HG03565 (cell line): ENCODE measurements around the gene SCYGR7.
"Not testable (repeated sequence)": the region's sequence is repeated elsewhere in the genome, so short reads cannot be mapped to it uniquely, and the experiment has no call there.

Experiments
- ATAC-seq: cut with Tn5 transposase; IDR thresholded peaks from one replicate; pipeline ENCODE4 v1.9.1; 2021; ENCODE audit warnings: mild to moderate bottlenecking, moderate library complexity; ENCODE audit not compliant: unreplicated experiment

Gene SCYGR7

DNA sequence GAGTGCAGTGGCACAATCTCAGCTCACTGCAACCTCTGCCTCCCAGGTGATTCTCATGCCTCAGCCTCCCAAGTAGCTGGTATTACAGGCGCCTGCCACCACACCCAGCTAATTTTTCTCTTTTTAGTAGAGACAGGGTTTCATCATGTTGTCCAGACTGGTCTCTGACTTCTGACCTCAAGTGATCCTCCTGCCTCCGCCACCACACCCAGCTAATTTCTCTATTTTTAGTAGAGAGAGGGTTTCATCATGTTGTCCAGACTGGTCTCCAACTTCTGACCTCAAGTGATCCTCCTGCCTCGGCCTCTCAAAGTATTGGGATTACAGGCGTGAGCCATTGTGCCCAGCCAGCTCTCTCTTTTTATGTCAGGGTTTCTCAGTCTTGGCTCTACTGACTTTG lies 28.1 kb downstream of the SCYGR7 start:
- ATAC-seq, result not testable (repeated sequence)

DNA sequence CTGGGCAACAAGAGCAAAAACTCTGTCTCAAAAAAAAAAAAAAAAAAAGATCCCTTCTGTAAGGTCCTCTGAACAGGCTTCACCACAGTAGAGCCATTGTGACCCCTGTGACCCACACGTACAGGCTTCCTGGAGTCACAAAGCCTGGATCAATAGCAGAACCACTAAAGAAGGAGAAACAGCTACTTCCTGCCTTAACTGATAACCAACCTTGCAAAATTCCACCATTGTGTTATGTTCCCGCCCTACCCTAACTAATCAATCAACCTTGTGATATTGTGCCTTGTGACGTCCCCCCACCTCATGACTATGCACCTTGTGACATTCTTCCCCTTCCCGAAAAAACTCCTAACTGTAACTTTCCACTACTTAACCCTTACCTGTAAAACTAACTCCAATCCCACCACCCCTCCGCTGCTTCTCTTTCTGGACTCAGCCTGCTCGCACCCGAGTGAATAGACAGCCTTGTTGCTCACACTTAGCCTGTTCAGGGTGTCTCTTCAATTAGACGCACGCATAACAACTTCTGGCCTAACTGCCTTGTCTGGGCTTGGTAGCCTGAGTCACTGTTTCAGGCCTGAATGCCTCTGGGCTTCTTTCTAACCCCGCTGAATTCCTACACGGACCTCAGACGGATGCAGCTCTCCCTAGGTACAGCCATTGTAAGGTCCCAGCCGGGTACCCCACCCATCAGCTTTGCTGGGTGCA lies 31.4 kb downstream of the SCYGR7 start:
- ATAC-seq, result no peak

DNA sequence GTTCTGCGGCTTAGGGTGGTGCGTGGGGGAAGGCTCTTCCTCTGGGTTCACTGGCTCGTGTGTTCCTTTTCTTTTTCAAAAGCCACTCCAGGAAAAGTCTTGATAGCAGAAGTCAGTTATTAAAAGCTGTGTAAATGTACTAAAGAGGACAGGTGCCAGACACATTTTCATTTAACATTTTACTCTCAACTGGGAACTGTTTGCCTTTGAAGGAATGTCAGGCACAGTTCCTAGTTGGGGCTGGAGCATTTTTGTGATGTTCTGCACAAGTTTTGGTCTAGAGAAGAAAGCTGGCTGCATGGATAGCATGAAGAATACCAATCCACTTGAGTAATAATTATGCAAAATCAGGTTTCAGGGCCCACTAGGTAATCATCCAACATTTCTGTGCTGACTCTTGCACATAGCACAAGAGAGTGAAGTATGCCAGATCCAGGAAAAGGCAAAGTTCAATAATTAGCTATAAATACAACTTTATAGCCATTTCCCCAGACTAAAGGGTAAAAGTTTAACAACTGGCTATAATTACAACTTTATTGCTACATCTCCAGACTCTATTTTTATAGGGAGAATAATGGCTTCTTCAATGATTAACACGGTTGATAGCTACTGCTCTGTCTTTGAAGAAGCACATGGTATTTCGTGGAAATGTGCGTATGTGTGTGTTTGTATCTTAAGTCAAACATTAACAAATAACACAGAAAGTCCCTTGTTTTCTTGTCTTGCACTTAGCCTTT lies 33.8 kb downstream of the SCYGR7 start:
- no peak for ATAC-seq

DNA sequence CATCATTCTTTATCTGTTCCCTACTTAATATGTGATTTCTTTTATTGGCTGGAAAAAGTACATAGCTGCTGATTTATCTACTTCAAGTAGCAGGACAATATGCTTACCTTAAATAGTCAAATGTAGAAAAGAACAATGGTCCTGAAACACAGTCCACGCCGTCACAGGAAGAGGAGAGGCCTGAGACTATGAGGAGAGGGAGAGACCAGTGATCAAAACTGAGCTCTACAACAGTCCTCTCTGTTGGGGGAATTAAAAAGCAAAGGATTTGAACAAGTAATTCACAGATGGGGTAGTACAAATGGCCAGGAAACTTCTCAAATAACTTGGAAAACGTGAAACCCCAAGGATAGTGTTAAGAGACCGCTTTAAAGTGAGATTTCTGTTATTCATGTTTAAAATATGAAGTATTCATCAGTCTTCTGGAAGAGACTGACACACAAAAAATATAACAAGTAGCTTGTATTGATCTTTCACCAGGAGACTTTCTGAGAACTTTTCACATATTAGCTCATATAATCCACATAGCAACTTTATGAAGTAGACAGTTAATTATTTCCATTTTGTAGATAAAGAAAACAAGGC lies 37.7 kb downstream of the SCYGR7 start:
- ATAC-seq, result peak; percentile 17

DNA sequence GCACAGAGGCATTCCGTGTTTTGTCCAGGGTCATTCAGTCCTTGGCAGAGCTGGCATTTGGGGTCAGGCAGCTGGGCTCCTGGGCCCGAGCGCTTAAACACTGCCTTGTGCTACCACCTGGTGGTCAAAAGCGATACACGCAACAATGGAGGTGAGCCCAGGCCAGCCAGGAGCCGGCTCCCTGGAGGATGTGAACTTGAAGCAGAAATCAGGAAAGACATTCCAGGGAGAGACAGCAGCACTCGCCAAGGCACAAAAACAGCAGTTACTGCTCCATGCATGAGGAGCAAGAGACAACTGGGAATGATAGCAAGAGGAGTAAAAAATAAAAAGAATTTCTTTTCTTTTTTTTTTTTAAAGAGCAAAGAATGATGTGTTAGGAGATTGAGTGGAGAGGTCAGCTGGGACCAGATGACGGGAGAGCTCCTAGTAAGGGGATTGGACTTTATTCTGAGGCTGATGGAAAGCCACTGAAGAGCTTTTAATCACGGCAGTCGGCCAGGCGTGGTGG lies 38.3 kb downstream of the SCYGR7 start:
- peak; percentile 94 for ATAC-seq

DNA sequence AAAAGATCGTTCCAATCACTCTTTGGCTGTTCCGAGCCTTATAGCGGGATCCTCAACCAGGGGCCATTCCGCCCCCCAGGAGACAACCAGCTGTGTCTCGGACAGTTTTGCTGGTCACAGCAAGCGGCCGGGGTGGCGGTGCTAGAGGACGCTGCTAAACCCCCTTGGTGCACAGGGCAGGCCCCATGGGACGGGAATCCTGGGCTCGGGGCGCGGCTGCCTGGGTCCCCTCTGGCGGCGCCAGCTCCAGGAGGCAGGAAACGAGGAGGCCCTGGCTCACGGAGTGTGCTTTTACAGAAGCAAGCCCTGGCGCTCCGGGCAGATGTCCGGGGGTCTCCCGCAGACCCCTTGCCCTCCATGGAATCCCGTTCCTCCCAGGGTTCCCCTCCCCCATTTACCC lies 39.7 kb downstream of the SCYGR7 start:
- ATAC-seq, result no peak

DNA sequence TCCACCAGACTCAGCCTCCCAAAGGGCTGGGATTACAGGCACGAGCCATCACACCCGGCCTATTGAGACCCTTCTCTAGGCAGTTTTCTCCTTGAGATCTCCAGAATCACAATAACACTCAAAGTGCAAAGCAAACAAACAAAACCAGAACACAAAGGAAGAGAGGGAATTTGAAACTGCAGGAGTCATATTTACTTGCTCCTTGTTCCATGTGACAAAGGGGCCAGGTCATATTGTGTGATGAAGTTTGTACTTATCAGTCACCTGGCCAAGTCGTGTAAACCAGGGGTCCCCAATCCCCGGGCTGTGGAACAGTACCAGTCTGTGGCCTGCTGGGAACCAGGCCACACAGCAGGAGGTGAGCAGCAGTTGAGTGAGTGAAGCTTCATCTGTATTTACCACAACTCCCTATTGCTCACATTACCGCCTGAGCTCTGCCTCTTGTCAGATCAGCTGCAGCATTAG lies 44.1 kb downstream of the SCYGR7 start:
- ATAC-seq, result no peak

DNA sequence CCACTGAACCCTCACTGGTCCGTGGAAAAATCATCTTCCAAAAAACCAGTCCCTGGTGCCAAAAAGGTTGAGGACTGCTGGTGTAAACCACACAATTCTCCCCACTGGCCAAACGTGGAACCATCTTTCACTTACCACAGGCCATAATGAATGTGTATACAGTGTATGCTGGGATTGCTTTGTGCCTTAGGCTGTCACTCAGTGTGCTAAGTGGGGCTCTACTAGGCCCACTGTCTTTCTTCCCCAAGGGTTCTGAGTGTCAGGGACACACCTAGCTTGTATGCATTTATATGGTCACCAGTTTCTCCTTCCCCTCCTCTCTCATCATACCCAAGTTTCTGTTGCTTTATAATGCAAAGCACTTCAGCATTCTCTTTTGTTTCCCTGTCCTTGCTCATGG lies 44.8 kb downstream of the SCYGR7 start:
- no peak for ATAC-seq

DNA sequence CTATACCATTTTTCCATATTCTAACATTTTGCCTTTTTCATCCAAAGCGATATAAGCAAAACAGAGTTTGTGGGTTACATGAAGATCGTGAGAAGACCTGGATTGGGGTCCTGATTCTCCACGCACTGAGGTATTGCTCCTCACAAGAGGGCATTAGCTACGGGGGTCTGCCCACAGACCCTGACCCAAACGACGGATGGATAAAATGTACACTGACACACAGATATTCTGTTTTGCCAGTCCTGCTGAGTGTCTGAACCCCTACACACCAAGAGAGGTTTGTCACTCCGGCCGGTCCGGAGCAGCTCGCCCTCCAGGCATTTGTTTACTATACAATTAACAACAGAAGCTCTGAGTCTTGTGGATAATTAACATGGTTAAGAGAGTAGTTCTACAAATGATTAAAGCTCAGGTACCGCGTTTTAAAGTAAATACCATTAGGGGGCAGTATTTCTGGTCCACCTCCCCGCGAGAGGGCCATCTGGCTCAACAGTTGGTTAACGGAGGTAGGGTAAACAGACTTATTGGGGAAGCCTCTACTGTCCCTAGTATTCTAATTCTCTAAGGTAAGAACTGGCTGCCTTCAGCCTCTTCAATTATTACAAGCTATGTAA lies 46.0 kb downstream of the SCYGR7 start:
- no peak for ATAC-seq

DNA sequence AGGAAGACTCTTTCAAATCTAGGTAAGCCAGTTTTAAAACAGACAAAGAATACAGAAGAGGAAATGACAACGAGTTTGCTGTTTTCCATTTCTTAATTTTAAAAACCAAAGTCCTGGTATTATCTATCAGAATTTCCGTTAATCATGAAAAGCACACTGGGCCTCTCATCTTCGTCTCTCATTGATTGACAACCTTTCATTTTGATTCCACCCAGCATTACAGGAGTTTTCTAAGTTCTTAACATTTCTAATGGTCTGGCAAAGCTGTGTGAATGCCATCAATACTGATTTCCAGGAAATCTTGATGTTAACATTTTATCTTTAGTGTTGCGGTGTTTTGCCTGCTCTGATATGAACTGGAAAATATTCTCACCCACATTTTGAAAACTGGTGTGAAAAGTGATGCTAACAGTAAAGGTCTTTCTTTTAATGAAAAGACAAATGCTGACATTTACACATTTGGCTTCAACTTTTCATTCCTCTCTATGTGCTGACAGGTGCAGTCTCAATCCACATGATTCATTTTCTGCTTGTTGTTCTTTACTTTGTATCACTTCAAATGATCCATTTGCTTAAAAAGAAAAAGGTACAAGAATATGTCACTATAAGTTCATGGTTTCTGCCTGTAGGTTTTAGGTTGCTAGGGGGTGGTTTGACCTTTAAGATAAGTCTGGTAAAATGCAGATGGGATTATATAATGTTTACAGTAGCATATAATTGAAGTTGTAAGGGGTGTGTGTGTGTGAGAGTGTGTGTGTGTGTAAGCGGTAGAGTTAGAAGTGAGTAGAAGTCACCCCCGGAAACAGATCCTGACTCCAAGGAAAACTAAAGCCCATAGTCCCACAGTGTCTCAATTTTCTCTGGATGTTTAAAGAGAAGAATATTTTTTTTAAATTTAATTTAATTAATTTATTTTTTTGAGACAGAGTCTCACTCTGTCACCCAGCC lies 47.0 kb downstream of the SCYGR7 start:
- no peak for ATAC-seq
